Kidney (tissue), 14 donors: Measurements from ENCODE around the gene KCNQ5. TPM values are rescaled to one million over a fixed set of nuclear protein-coding genes. Genes with fewer than 3 reads are reported as not detected.

Source experiments
- DNase-seq, 5 donors: peaks; one replicate each; pipeline ENCODE4 v3.0.0-alpha.2; 2013 to 2020
- FAIRE-seq: peaks from 2 replicates; lab custom pipeline; 2012; peaks lifted over from hg19 to GRCh38; lab: Jason Lieb, UNC
- H3K27ac ChIP-seq, 2 donors: one replicate each; pipeline ENCODE4 v1.7.0; 2013; ENCODE audit warnings: low read depth in 2 of 2, low read length in 2 of 2, inconsistent platforms in 1 of 2
- H3K27me3 ChIP-seq: one replicate; pipeline ENCODE4 v1.7.1; 2013; ENCODE audit warnings: low read length, inconsistent platforms; ENCODE audit not compliant: control insufficient read depth, insufficient read depth
- H3K36me3 ChIP-seq, 3 donors: one replicate each; pipeline versions ENCODE4 v1.7.0 to v1.7.1; 2013; ENCODE audit warnings: low read length in 3 of 3, control low read depth in 1 of 3, inconsistent platforms in 1 of 3; ENCODE audit not compliant: insufficient read depth in 3 of 3, control insufficient read depth in 2 of 3
- H3K4me1 ChIP-seq, 3 donors: one replicate each; pipeline versions ENCODE4 v1.7.0 to v1.7.1; 2013; ENCODE audit warnings: low read length in 3 of 3, inconsistent platforms in 1 of 3, low read depth in 1 of 3; ENCODE audit not compliant: control insufficient read depth in 2 of 3, insufficient read depth in 2 of 3
- H3K4me3 ChIP-seq, 3 donors: one replicate each; pipeline versions ENCODE4 v1.7.0 to v1.8.1; 2013; ENCODE audit warnings: low read length in 3 of 3, control low read depth in 1 of 3, inconsistent platforms in 1 of 3
- H3K9ac ChIP-seq, 3 donors: one replicate each; pipeline versions ENCODE4 v1.7.0 to v1.7.1; 2013; ENCODE audit warnings: low read length in 3 of 3, control low read depth in 1 of 3, inconsistent platforms in 1 of 3
- H3K9me3 ChIP-seq, 3 donors: one replicate each; pipeline versions ENCODE4 v1.7.0 to v1.7.1; 2013; ENCODE audit warnings: low read length in 3 of 3, control low read depth in 1 of 3, inconsistent platforms in 1 of 3; ENCODE audit not compliant: control insufficient read depth in 2 of 3, insufficient read depth in 1 of 3
- CTCF ChIP-seq: IDR thresholded peaks from 3 replicates; pipeline ENCODE4 v1.5.1; 2012; ENCODE audit warnings: mild to moderate bottlenecking, moderate library complexity, borderline replicate concordance; ENCODE audit not compliant: insufficient read depth; ENCODE audit errors: extremely low read depth
- intact Hi-C: fragments of 100-400 bp; cut with DNase I; formaldehyde crosslinking; loops from one replicate; pipeline ENCODE4 v1.11.1; 2022
- polyA plus RNA-seq: library from polyadenylated mRNA; stranded (reverse); fragments of 350-450 nt; fragmentation: Illumina TruSeq; extraction: RNeasy Lipid Tissue Mini Kit (QIAGEN cat#74804); gene quantifications from one replicate; pipeline ENCODE4 v1.2.3, GENCODE V29; 2014; ENCODE audit warnings: low read depth, low replicate concordance; ENCODE audit not compliant: insufficient read depth
- total RNA-seq: library from RNA; stranded (reverse); fragmentation: NEBNext Ultra II Directional; extraction: Animal tissue kit (Norgen Biotek cat#: 25700); gene quantifications from one replicate; pipeline ENCODE4 v1.2.1, GENCODE V29; 2021
- donor health status: control.
- donor health status: control.
- donor health status: control.
- donor health status: control.
- donor health status: control.
- donor health status: DM: yes; HTN: yes; CAD: no.
- donor health status: Normal renal cell carcinoma (clear cell type).

Gene KCNQ5
- total and polyA plus RNA-seq, 2 donors from 2014 or later: 0.50 TPM; not detected in 1

GRCh38 chr6:72969666-72970065, 347.8 kb downstream of the KCNQ5 start:
- intact Hi-C loops: no loop called here
- Histone ChIP-seq H3K36me3 (no peaks in the 10 kb centered on the region), H3K4me1 (no peaks in the 10 kb centered on the region), H3K27ac (no peak overlapping the region), H3K9me3 (no peaks in the 10 kb centered on the region), H3K4me3 (no peak overlapping the region), H3K9ac (no peak overlapping the region), H3K27me3 (no peaks in the 10 kb centered on the region)
- DNase-seq (no peak), FAIRE-seq (no peak)
- no peak for TF ChIP-seq CTCF

- Histone ChIP-seq H3K4me3 (no peak overlapping the region), H3K9me3 (no peaks in the 10 kb centered on the region), H3K4me1 (no peaks in the 10 kb centered on the region), H3K9ac (no peak overlapping the region), H3K27me3 (no peaks in the 10 kb centered on the region), H3K36me3 (no peaks in the 10 kb centered on the region), H3K27ac (no peak overlapping the region)
- no peak for TF ChIP-seq CTCF
- DNase-seq (no peak), FAIRE-seq (no peak)
- intact Hi-C loops: no loop called here
Measured at GRCh38 chr6:72972579-72972978, 350.7 kb downstream of the KCNQ5 start.

GRCh38 chr6:72974276-72974675, 352.4 kb downstream of the KCNQ5 start:
- Histone ChIP-seq H3K27ac (no peak overlapping the region), H3K9me3 (no peaks in the 10 kb centered on the region)
- no peak for FAIRE-seq

More at GRCh38 chr6:72974276-72974675, 352.4 kb downstream of the KCNQ5 start:
- TF ChIP-seq CTCF: no peak
- Histone ChIP-seq H3K9ac (no peak overlapping the region), H3K36me3 (no peaks in the 10 kb centered on the region), H3K4me1 (no peaks in the 10 kb centered on the region), H3K4me3 (no peak overlapping the region), H3K27me3 (no peaks in the 10 kb centered on the region)
- no peak for DNase-seq
- intact Hi-C loops: no loop called here
